ENCODE results near the gene CARF. TPM values are rescaled to one million over a fixed set of nuclear protein-coding genes. Genes with fewer than 3 reads are reported as not detected.
A peak's percentile ranks its signal among the peaks of the same experiment; 100 is the strongest.

Gene CARF
- total RNA-seq, 1 experiment from 2014 or later = 6.8 TPM

GRCh38 chr2:203002054-203002821, 90.2 kb downstream of the CARF start:
- no peak for DNase-seq (ENCODE audit: unreplicated experiment)

GRCh38 chr2:203003716-203004115, 91.6 kb downstream of the CARF start:
- CTCF ChIA-PET = no interaction called here

More at GRCh38 chr2:203002054-203002821, 90.2 kb downstream of the CARF start:
- TF ChIP-seq CTCF (IDR thresholded peaks at IDR 0.05; ENCODE audit: unreplicated experiment) = no peak
- Mint-ChIP-seq H3K4me1 (ENCODE audit: insufficient read depth, unreplicated experiment) (no peaks in the 10 kb centered on the region), H3K27me3 (ENCODE audit: insufficient read depth, unreplicated experiment) (no peaks in the 10 kb centered on the region), H3K4me3 (ENCODE audit: unreplicated experiment) (no peak overlapping the region), H3K27ac (ENCODE audit: low read depth, unreplicated experiment) (no peak overlapping the region), H3K36me3 (ENCODE audit: insufficient read depth, unreplicated experiment) (no peaks in the 10 kb centered on the region), H3K9me3 (ENCODE audit: unreplicated experiment) (no peaks in the 10 kb centered on the region)
- CTCF ChIA-PET = interaction anchor here (0.8 to 0.9 kb wide), 2 partner anchors 9 to 40 kb away, joined by 4 to 5 read pairs; no protein-coding TSS in a partner anchor
- POLR2A ChIA-PET = interaction anchor here (0.6 to 1.7 kb wide), 4 partner anchors 8 to 1569 kb away, joined by 3 to 4 read pairs (median 4); partner anchors contain the start of gene NBEAL1
- intact Hi-C loops (cut with micrococcal nuclease) = no loop called here
- no TSS peak for BruUV-seq (replicated peaks)

GRCh38 chr2:203014456-203015199, 102.6 kb downstream of the CARF start, which contains the start of gene NBEAL1:
NBEAL1 (plus strand) TSS chr2:203014875; CDS start chr2:203016385, 1,510 bp downstream.
- no peaks in the 10 kb centered on the region for H3K27me3 Mint-ChIP-seq (ENCODE audit: insufficient read depth, unreplicated experiment)
- ChIA-PET POLR2A (interaction anchor here (0.6 to 5.7 kb wide), 16 partner anchors 11 to 638 kb away, joined by 3 to 41 read pairs (median 4); partner anchors contain the start of genes BMPR2, CARF and WDR12), CTCF (interaction anchor here (0.5 kb wide), 1 partner anchor 13 kb away, joined by 6 read pairs; no protein-coding TSS in a partner anchor)
- no TSS peak for BruUV-seq (replicated peaks)
- peak within 1 kb of the TSS; percentile 99 for H3K27ac Mint-ChIP-seq (ENCODE audit: low read depth, unreplicated experiment)
- no peak for TF ChIP-seq CTCF (IDR thresholded peaks at IDR 0.05; ENCODE audit: unreplicated experiment)
- peaks cover 5% of the 10 kb centered on the region for H3K36me3 Mint-ChIP-seq (ENCODE audit: insufficient read depth, unreplicated experiment)
- intact Hi-C loops (cut with micrococcal nuclease) = loop anchor here (2.0 to 5.0 kb wide), 2 partner anchors 104 to 637 kb away; partner anchors contain the start of genes BMPR2 and WDR12
- H3K4me3 Mint-ChIP-seq (ENCODE audit: unreplicated experiment) = peak within 1 kb of the TSS; percentile 98
- peak; percentile 97 for DNase-seq (ENCODE audit: unreplicated experiment)
- peaks cover 30% of the 10 kb centered on the region for H3K4me1 Mint-ChIP-seq (ENCODE audit: insufficient read depth, unreplicated experiment)
- no peaks in the 10 kb centered on the region for H3K9me3 Mint-ChIP-seq (ENCODE audit: unreplicated experiment)

More at GRCh38 chr2:203003716-203004115, 91.6 kb downstream of the CARF start:
- intact Hi-C loops (cut with micrococcal nuclease) = no loop called here
- Mint-ChIP-seq H3K27me3 (ENCODE audit: insufficient read depth, unreplicated experiment) (no peaks in the 10 kb centered on the region), H3K4me1 (ENCODE audit: insufficient read depth, unreplicated experiment) (no peaks in the 10 kb centered on the region), H3K27ac (ENCODE audit: low read depth, unreplicated experiment) (no peak overlapping the region), H3K9me3 (ENCODE audit: unreplicated experiment) (no peaks in the 10 kb centered on the region), H3K4me3 (ENCODE audit: unreplicated experiment) (no peak overlapping the region), H3K36me3 (ENCODE audit: insufficient read depth, unreplicated experiment) (no peaks in the 10 kb centered on the region)
- BruUV-seq (replicated peaks) = no TSS peak
- DNase-seq (ENCODE audit: unreplicated experiment) = no peak
- POLR2A ChIA-PET = interaction anchor here (0.6 kb wide), 1 partner anchor 85 kb away, joined by 3 read pairs; no protein-coding TSS in a partner anchor
- TF ChIP-seq CTCF (IDR thresholded peaks at IDR 0.05; ENCODE audit: unreplicated experiment) = no peak

Data from MCF 10A (cell line).